OCI-LY1 (cell line): ENCODE data around the gene MAML2.

Experiments used
- EZH2 ChIP-seq: fragments of 200-600 bp; sonication (generic), shearing (Covaris generic); IDR thresholded peaks from 2 replicates; pipeline ENCODE4 v1.8.0; 2017; ENCODE audit warnings: borderline replicate concordance, mixed run types, mild to moderate bottlenecking, antibody characterized with exemption, low read length, moderate library complexity, mixed read lengths
- TF ChIP-seq, protein P1 (sequence below): fragments of 200-600 bp; sonication (generic), shearing (Covaris generic); IDR thresholded peaks from 2 replicates; pipeline ENCODE4 v1.5.1; 2017; ENCODE audit warnings: mild to moderate bottlenecking, antibody characterized with exemption, low read length, moderate library complexity, mixed read lengths

DNA sequence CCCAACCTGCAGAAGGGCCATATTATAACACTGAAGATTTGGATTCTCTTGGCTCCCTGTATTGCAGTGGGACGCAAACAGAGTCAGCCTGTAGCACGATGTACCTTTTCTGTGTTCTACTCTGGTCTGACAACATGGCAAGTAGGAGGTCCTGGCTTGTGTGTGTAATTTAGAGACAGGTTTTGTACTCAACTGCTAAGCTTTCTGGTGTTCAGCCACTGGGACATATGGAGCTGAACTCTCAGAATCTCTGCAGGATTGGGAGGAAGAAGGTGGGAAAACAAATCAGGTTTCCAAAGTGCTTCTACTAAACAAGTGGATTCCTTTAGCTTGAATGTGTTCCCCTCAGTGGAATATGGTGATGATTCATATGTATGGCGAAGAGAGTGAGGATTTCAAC lies 226.6 kb downstream of the MAML2 start:
- TF ChIP-seq, protein P1, sequence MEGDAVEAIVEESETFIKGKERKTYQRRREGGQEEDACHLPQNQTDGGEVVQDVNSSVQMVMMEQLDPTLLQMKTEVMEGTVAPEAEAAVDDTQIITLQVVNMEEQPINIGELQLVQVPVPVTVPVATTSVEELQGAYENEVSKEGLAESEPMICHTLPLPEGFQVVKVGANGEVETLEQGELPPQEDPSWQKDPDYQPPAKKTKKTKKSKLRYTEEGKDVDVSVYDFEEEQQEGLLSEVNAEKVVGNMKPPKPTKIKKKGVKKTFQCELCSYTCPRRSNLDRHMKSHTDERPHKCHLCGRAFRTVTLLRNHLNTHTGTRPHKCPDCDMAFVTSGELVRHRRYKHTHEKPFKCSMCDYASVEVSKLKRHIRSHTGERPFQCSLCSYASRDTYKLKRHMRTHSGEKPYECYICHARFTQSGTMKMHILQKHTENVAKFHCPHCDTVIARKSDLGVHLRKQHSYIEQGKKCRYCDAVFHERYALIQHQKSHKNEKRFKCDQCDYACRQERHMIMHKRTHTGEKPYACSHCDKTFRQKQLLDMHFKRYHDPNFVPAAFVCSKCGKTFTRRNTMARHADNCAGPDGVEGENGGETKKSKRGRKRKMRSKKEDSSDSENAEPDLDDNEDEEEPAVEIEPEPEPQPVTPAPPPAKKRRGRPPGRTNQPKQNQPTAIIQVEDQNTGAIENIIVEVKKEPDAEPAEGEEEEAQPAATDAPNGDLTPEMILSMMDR: no peak
- no peak for TF ChIP-seq EZH2
